Colon (tissue), 2 donors: ENCODE results near the gene ORC4.

Experiments used
- FAIRE-seq: peaks from 2 replicates; lab custom pipeline; 2012; peaks lifted over from hg19 to GRCh38; lab: Jason Lieb, UNC
- donor health status: control.
- donor health status: control.

The ORC4 gene

GRCh38 chr2:148020111-148021058 is at the start of gene ORC4:
Gene ORC4, minus strand, starts transcription at chr2:148020737. Its CDS starts 44,779 bp downstream, at chr2:147975958.
- FAIRE-seq = no peak

GRCh38 chr2:148067801-148068200 is 47.3 kb upstream of the ORC4 start:
- no peak for FAIRE-seq

GRCh38 chr2:148065936-148066335 is 45.4 kb upstream of the ORC4 start:
- FAIRE-seq = no peak

GRCh38 chr2:148063633-148064032 is 43.1 kb upstream of the ORC4 start:
- FAIRE-seq = no peak

GRCh38 chr2:148058641-148059040 is 38.1 kb upstream of the ORC4 start:
- no peak for FAIRE-seq

- no peak for FAIRE-seq
These were observed 32.1 kb upstream of the ORC4 start for GRCh38 chr2:148052687-148053086.

GRCh38 chr2:148049284-148049683 is 28.7 kb upstream of the ORC4 start:
- FAIRE-seq = no peak

- no peak for FAIRE-seq
These were observed 28.1 kb upstream of the ORC4 start for GRCh38 chr2:148048475-148049221.

GRCh38 chr2:148046802-148047201 is 26.3 kb upstream of the ORC4 start:
- no peak for FAIRE-seq

- FAIRE-seq = no peak
These were observed 23.8 kb upstream of the ORC4 start for GRCh38 chr2:148044322-148044721.

- no peak for FAIRE-seq
These were observed 21.7 kb upstream of the ORC4 start for GRCh38 chr2:148042219-148042618.

- no peak for FAIRE-seq
These were observed 19.2 kb upstream of the ORC4 start for GRCh38 chr2:148039783-148040182.

GRCh38 chr2:148032215-148032614 is 11.7 kb upstream of the ORC4 start:
- FAIRE-seq = no peak

- FAIRE-seq = no peak
These were observed 10.6 kb upstream of the ORC4 start for GRCh38 chr2:148031152-148031551.

GRCh38 chr2:148028781-148029180 is 8.2 kb upstream of the ORC4 start:
- no peak for FAIRE-seq

- FAIRE-seq = no peak
These were observed 7.3 kb upstream of the ORC4 start for GRCh38 chr2:148027822-148028221.

GRCh38 chr2:148026573-148026972 is 6.0 kb upstream of the ORC4 start:
- no peak for FAIRE-seq

GRCh38 chr2:148023861-148024260 is 3.3 kb upstream of the ORC4 start:
- no peak for FAIRE-seq

- FAIRE-seq = no peak
These were observed 2.3 kb upstream of the ORC4 start for GRCh38 chr2:148022882-148023281.

- no peak for FAIRE-seq
These were observed 1.8 kb upstream of the ORC4 start for GRCh38 chr2:148022351-148022750.

GRCh38 chr2:148021886-148022285 is 1.3 kb upstream of the ORC4 start:
- no peak for FAIRE-seq

- no peak for FAIRE-seq
These were observed 723 bp upstream of the ORC4 start, which contains the start of gene MBD5 for GRCh38 chr2:148021059-148021861. Gene MBD5, plus strand, starts transcription at chr2:148021091.
